PC-9 (cell line): ENCODE results near the gene MAN1A2. TPM values are rescaled to one million over a fixed set of nuclear protein-coding genes. Genes with fewer than 3 reads are reported as not detected.

ENCODE experiments used
- BruUV-seq: library from RNA; stranded (reverse); fragments of 400-500 nt; replicated peaks from 2 replicates; lab custom pipeline; 2021; lab: Mats Ljungman, UMichigan
- CTCF ChIA-PET: fragments of 300-600 bp; sonication (Branson Sonifier 250); formaldehyde crosslinking; loops from one replicate; lab custom pipeline; 2022; ENCODE audit warnings: antibody characterized with exemption; lab: Charles Lee
- POLR2A ChIA-PET: fragments of 300-600 bp; sonication (Branson Sonifier 250); formaldehyde crosslinking; loops from one replicate; lab custom pipeline; 2022; ENCODE audit warnings: antibody characterized with exemption; ENCODE audit not compliant: unreplicated experiment; lab: Charles Lee
- DNase-seq, 2 experiments: peaks; one replicate each; pipeline versions ENCODE4 v3.0.0 to v3.0.0-alpha.2; 2015 to 2022; ENCODE audit warnings: mixed read lengths in 1 of 2
- H2AFZ ChIP-seq: fragments of 200-600 bp; sonication (generic); 2 replicates; pipeline ENCODE4 v1.8.1; 2017; ENCODE audit warnings: antibody characterized with exemption
- H3F3A ChIP-seq: fragments of 200-600 bp; sonication (generic); 2 replicates; pipeline ENCODE4 v1.8.1; 2017; ENCODE audit warnings: antibody characterized with exemption, mild to moderate bottlenecking, low read depth; ENCODE audit not compliant: insufficient read depth
- H3K27ac ChIP-seq: fragments of 200-600 bp; sonication (generic); 2 replicates; pipeline ENCODE4 v1.6.1; 2016; ENCODE audit warnings: mixed run types
- H3K27me3 ChIP-seq: fragments of 200-600 bp; sonication (generic); 2 replicates; pipeline ENCODE4 v1.6.1; 2016; ENCODE audit warnings: low read depth, mixed run types; ENCODE audit not compliant: insufficient read depth
- H3K36me3 ChIP-seq: fragments of 200-600 bp; sonication (generic); 2 replicates; pipeline ENCODE4 v1.6.1; 2016; ENCODE audit warnings: low read depth, mixed run types
- H3K4me1 ChIP-seq: fragments of 200-600 bp; sonication (generic); replicated peaks from 2 replicates; pipeline ENCODE4 v1.6.1; 2016; ENCODE audit warnings: mixed run types; ENCODE audit not compliant: insufficient read depth
- H3K4me2 ChIP-seq: fragments of 200-600 bp; sonication (generic); 2 replicates; pipeline ENCODE4 v1.6.1; 2017; ENCODE audit warnings: mixed run types
- H3K4me3 ChIP-seq: fragments of 200-600 bp; sonication (generic); 2 replicates; pipeline ENCODE4 v1.6.1; 2016; ENCODE audit warnings: mixed run types
- H3K79me2 ChIP-seq: fragments of 200-600 bp; sonication (generic); 2 replicates; pipeline ENCODE4 v1.6.1; 2017; ENCODE audit warnings: low read depth, mixed run types
- H3K9me2 ChIP-seq: fragments of 200-600 bp; sonication (generic); 2 replicates; pipeline ENCODE4 v1.8.1; 2017; ENCODE audit warnings: mild to moderate bottlenecking; ENCODE audit not compliant: insufficient read depth
- H3K9me3 ChIP-seq: fragments of 200-600 bp; sonication (generic); 2 replicates; pipeline ENCODE4 v1.8.1; 2016; ENCODE audit warnings: low read depth; ENCODE audit not compliant: insufficient read depth
- H4K20me1 ChIP-seq: fragments of 200-600 bp; sonication (generic); 2 replicates; pipeline ENCODE4 v1.8.1; 2017; ENCODE audit not compliant: insufficient read depth
- CTCF ChIP-seq: fragments of 200-600 bp; sonication (generic); conservative IDR thresholded peaks from 2 replicates; pipeline ENCODE4 v1.6.1; 2017; ENCODE audit warnings: mixed run types, antibody characterized with exemption, mild to moderate bottlenecking, moderate library complexity
- EZH2 ChIP-seq: fragments of 200-600 bp; sonication (generic); IDR thresholded peaks from 2 replicates; pipeline ENCODE4 v1.8.0; 2017; ENCODE audit warnings: antibody characterized with exemption, low read depth
- intact Hi-C: fragments of 100-400 bp; cut with micrococcal nuclease; formaldehyde crosslinking; loops from one replicate; pipeline ENCODE4 v1.10.0; 2022; ENCODE audit not compliant: unreplicated experiment
- total RNA-seq: library from RNA; stranded (reverse); gene quantifications from 2 replicates; pipeline ENCODE4 v1.2.3, GENCODE V29; 2021

MAN1A2 gene
- total RNA-seq, 1 experiment from 2014 or later: 50.3 TPM

DNA sequence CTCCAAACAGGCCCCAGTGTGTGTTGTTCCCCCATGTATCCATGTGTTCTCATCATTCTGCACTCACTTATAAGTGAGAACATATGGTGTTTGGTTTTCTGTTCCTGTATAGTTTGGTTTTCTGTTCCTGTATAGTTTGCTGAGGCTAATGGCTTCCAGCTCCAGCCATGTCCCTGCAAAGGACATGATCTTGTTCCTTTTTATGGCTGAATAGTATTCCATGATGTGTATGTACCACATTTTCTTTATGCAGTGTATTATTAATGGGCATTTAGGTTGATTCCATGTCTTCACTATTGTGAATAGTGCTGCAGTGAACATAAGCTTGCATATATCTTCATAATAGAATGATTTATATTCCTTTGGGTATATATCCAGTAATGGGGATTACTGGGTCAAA is 111.8 kb downstream of the MAN1A2 start:
- no peaks in the 10 kb centered on the region for H3K36me3 ChIP-seq
- H3K4me3 ChIP-seq: no peak overlapping the region
- ChIA-PET CTCF (no interaction called here), POLR2A (no interaction called here)
- H2AFZ ChIP-seq: no peak overlapping the region
- no peaks in the 10 kb centered on the region for H3K9me2 ChIP-seq
- no peak overlapping the region for H3K27ac ChIP-seq
- intact Hi-C loops: loop anchor here (10.0 kb wide), 1 partner anchor 84 kb away; no protein-coding TSS in a partner anchor
- H3K9me3 ChIP-seq: no peaks in the 10 kb centered on the region
- no peaks in the 10 kb centered on the region for H3F3A ChIP-seq
- no peaks in the 10 kb centered on the region for H3K4me1 ChIP-seq
- H3K79me2 ChIP-seq: no peaks in the 10 kb centered on the region
- no TSS peak for BruUV-seq
- DNase-seq: no peak
- TF ChIP-seq CTCF (no peak), EZH2 (no peak)
- no peak overlapping the region for H3K4me2 ChIP-seq
- H3K27me3 ChIP-seq: no peaks in the 10 kb centered on the region
- no peaks in the 10 kb centered on the region for H4K20me1 ChIP-seq

- TF ChIP-seq EZH2 (no peak), CTCF (no peak)
- intact Hi-C loops: no loop called here
- Histone ChIP-seq H3K27ac (no peak overlapping the region), H3K9me2 (no peaks in the 10 kb centered on the region), H3K4me3 (no peak overlapping the region), H2AFZ (no peak overlapping the region), H3F3A (no peaks in the 10 kb centered on the region), H3K79me2 (no peaks in the 10 kb centered on the region), H3K36me3 (no peaks in the 10 kb centered on the region), H4K20me1 (no peaks in the 10 kb centered on the region), H3K4me2 (no peak overlapping the region), H3K4me1 (no peaks in the 10 kb centered on the region), H3K9me3 (no peaks in the 10 kb centered on the region), H3K27me3 (no peaks in the 10 kb centered on the region)
- no TSS peak for BruUV-seq
- CTCF ChIA-PET: no interaction called here
- DNase-seq: no peak
- POLR2A ChIA-PET: no interaction called here
These were observed 114.2 kb downstream of the MAN1A2 start for GRCh38 chr1:117481410-117481809.

GRCh38 chr1:117493906-117494305 is 126.7 kb downstream of the MAN1A2 start:
- DNase-seq: no peak
- H2AFZ ChIP-seq: no peak overlapping the region
- BruUV-seq: no TSS peak
- no peaks in the 10 kb centered on the region for H3K79me2 ChIP-seq
- no peaks in the 10 kb centered on the region for H3K9me3 ChIP-seq
- ChIA-PET POLR2A (no interaction called here), CTCF (no interaction called here)
- intact Hi-C loops: no loop called here
- H3K27ac ChIP-seq: no peak overlapping the region
- H3K4me1 ChIP-seq: no peaks in the 10 kb centered on the region
- TF ChIP-seq CTCF (no peak), EZH2 (no peak)
- no peaks in the 10 kb centered on the region for H4K20me1 ChIP-seq
- H3K9me2 ChIP-seq: peaks cover 3% of the 10 kb centered on the region; the same call in 1 of the 2 replicates
- H3K4me2 ChIP-seq: no peak overlapping the region
- no peaks in the 10 kb centered on the region for H3F3A ChIP-seq
- no peaks in the 10 kb centered on the region for H3K27me3 ChIP-seq
- no peak overlapping the region for H3K4me3 ChIP-seq
- H3K36me3 ChIP-seq: 0 out of 2 replicates have a peak, but pooled peaks cover 4% of the 10 kb centered on the region
